Measurements from ENCODE around the gene MRPL1.
A peak's percentile ranks its signal among the peaks of the same experiment; 100 is the strongest.

MRPL1 gene

DNA sequence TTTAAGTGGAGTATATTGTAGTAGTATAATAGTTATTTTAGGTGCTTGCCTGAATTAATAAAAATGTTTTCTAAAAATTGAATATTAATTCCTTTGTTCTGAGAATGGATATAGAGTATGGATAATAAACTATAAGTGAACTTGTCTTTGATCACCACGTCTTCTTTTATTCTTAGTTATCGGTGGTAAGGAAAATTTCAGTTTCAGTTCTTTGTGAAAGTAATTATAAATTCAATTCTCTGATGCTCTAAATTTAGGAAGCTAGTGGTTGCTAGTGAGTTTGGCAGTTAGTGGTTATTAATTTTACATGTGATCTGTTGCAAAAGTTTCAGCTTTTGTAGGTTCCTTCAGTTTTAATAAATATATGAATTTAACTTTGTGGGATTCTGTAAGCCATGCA lies 30.8 kb downstream of the MRPL1 start:
- Histone ChIP-seq H3K27me3 (ENCODE audit: insufficient read depth, low read length) (no peaks in the 10 kb centered on the region), H3K36me3 (ENCODE audit: insufficient read depth, low read depth, low read length) (peaks cover 33% of the 10 kb centered on the region), H3K9ac (ENCODE audit: low read depth, low read length) (no peak overlapping the region), H3K9me3 (ENCODE audit: insufficient read depth, low read depth, low read length) (no peaks in the 10 kb centered on the region), H3K4me3 (ENCODE audit: low read length) (no peak overlapping the region), H3K27ac (ENCODE audit: low read length) (no peak overlapping the region), H3K4me1 (ENCODE audit: insufficient read depth, low read length) (no peaks in the 10 kb centered on the region)

DNA sequence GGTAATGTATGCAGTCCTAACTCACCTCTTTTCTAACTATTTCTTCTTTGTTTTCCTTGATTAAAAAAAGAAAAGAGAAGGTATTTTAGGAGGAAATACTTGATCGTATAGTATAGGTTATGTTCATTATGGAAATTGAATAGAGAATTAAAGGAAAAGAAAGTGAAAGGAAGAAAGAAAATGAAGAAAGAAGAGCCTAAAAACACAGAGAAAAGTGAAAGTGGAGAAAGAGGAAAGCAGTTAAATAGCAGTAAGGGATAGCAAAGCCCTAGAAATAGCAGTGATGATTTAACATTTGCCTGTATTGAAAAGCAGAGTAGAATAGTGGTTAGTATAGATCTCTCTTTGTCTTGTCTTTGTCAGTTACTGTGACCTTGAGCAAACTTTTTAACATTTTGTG lies 37.0 kb downstream of the MRPL1 start:
- no peak overlapping the region for H3K9ac ChIP-seq (ENCODE audit: low read depth, low read length)
- H3K27ac ChIP-seq (ENCODE audit: low read length): no peak overlapping the region
- peaks cover 31% of the 10 kb centered on the region for H3K36me3 ChIP-seq (ENCODE audit: insufficient read depth, low read depth, low read length)

DNA sequence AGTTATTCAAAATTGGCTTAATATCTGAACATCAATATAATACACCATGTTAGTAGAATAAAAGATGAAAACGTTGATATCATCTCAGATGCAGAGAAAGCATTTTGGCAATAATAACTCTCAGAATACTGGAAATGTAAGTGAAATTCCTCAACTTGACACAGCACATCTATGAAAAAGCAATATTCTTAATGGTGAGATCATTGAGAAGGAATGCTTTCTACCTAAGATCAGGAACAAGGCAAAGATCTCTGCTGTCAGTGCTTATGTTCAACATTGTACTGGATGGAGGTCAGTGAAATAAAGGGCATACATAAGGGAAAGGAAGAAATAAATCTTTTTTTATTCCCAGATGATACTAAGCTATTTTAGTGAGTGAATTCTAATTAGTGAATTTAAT lies 40.6 kb downstream of the MRPL1 start:
- Histone ChIP-seq H3K27ac (ENCODE audit: low read length) (no peak overlapping the region), H3K4me3 (ENCODE audit: low read length) (no peak overlapping the region), H3K9ac (ENCODE audit: low read depth, low read length) (no peak overlapping the region), H3K9me3 (ENCODE audit: insufficient read depth, low read depth, low read length) (no peaks in the 10 kb centered on the region), H3K27me3 (ENCODE audit: insufficient read depth, low read length) (no peaks in the 10 kb centered on the region), H3K4me1 (ENCODE audit: insufficient read depth, low read length) (no peaks in the 10 kb centered on the region), H3K36me3 (ENCODE audit: insufficient read depth, low read depth, low read length) (peaks cover 14% of the 10 kb centered on the region; the same call in 1 of the 2 replicates)

More for the DNA sequence above, 37.0 kb downstream of the MRPL1 start:
- H3K4me3 ChIP-seq (ENCODE audit: low read length): no peak overlapping the region
- no peaks in the 10 kb centered on the region for H3K9me3 ChIP-seq (ENCODE audit: insufficient read depth, low read depth, low read length)
- H3K4me1 ChIP-seq (ENCODE audit: insufficient read depth, low read length): no peaks in the 10 kb centered on the region
- no peaks in the 10 kb centered on the region for H3K27me3 ChIP-seq (ENCODE audit: insufficient read depth, low read length)

DNA sequence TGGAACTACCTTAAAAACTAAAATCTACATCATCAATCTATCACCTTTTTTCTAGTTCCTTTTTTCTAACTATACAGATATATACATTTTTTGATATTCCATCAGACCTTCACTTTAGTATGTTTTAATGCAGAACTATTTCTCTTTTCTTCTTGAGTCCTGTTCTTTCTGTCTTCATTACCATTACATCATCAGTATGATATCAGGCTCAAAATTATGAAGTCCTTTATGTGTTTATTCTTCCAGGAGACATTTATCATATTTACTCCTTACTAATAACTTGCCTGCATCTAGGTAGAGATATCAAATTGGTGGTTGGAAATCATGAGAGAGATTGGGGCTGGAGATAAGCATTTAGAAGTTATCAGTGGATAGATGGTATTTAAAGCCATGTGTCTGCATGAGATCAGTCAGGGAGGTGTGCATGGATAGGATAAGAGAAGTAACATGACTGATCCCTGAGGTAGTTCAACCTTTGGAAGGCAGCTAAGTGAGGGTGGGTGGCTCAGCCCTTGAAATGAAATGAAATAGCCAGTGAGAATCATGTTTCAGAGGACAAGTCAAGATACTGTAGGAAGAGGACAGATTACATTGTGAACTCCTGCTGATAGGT lies 43.1 kb downstream of the MRPL1 start:
- Histone ChIP-seq H3K9ac (ENCODE audit: low read depth, low read length) (no peak overlapping the region), H3K4me1 (ENCODE audit: insufficient read depth, low read length) (no peaks in the 10 kb centered on the region), H3K4me3 (ENCODE audit: low read length) (no peak overlapping the region), H3K36me3 (ENCODE audit: insufficient read depth, low read depth, low read length) (peaks cover 30% of the 10 kb centered on the region), H3K9me3 (ENCODE audit: insufficient read depth, low read depth, low read length) (no peaks in the 10 kb centered on the region), H3K27me3 (ENCODE audit: insufficient read depth, low read length) (no peaks in the 10 kb centered on the region), H3K27ac (ENCODE audit: low read length) (no peak overlapping the region)

DNA sequence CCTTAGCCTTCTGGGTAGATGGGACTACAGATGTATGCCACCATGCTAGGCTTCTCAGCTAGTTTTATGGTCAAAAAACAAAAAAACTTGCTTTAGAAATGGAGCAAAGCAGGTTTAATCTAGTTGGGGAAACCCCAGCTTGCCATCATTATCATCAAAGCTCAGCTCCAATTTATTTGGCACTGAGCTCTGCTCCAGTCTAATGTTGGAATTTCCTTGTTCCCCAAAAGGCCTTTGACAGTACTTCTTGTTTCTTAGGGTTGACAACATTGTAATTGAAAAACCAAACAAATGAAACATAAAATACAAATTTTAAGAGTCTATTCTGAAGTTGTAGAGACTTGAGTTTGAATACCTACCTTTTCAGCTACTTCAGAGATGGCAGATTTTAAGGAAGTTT lies 48.0 kb downstream of the MRPL1 start:
- Histone ChIP-seq H3K4me1 (ENCODE audit: insufficient read depth, low read length) (no peaks in the 10 kb centered on the region), H3K9ac (ENCODE audit: low read depth, low read length) (no peak overlapping the region), H3K27me3 (ENCODE audit: insufficient read depth, low read length) (no peaks in the 10 kb centered on the region), H3K9me3 (ENCODE audit: insufficient read depth, low read depth, low read length) (no peaks in the 10 kb centered on the region), H3K27ac (ENCODE audit: low read length) (no peak overlapping the region), H3K36me3 (ENCODE audit: insufficient read depth, low read depth, low read length) (peaks cover 19% of the 10 kb centered on the region), H3K4me3 (ENCODE audit: low read length) (no peak overlapping the region)

DNA sequence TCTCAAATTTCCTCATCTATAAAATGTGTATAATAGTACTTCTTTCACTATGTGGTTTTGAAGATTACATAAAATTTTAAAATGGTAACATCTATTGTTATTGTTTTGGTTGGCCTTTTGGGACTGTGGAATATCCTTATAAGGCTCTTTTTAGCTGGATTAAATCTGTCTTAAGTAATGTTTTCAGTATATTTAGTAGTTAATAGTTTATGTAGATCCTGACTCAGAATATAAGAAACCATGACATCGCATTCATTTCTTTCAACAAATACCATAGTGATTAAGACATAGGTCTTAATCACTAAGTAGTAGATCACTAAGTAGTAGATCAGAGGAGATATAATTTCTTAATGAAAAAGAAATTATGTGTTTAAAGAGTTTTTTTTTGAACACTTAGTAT lies 48.5 kb downstream of the MRPL1 start:
- no peak overlapping the region for H3K27ac ChIP-seq (ENCODE audit: low read length)
- H3K27me3 ChIP-seq (ENCODE audit: insufficient read depth, low read length): no peaks in the 10 kb centered on the region
- peaks cover 19% of the 10 kb centered on the region for H3K36me3 ChIP-seq (ENCODE audit: insufficient read depth, low read depth, low read length)
- H3K9ac ChIP-seq (ENCODE audit: low read depth, low read length): no peak overlapping the region
- H3K4me1 ChIP-seq (ENCODE audit: insufficient read depth, low read length): no peaks in the 10 kb centered on the region
- H3K9me3 ChIP-seq (ENCODE audit: insufficient read depth, low read depth, low read length): no peaks in the 10 kb centered on the region
- no peak overlapping the region for H3K4me3 ChIP-seq (ENCODE audit: low read length)

DNA sequence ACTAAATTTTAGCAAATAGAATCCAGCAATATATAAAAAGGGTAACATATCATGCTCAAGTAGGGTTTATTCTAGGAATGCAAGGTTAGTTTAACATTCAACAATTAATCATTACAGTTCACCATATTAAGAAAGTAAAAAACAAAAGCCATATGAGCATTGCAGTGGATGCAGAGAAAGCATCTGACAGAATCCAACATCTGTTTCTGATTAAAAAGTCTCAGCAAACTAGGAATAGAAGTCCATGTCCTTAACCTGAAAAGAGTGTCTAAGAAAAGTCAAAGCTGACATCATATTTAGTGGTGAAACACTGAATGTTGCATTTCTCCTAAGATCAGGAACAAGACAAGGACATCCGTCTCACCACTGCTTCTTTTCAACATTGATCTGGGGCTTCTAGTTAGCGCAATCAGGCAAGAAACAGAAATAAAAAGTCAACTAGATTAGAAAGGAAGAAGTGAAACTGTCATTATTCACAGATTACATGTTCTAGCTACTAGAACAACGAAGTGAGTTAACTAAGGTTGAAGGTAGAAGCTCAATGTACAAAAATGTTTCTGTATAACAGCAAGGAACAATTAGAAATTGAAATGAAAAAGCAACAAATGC lies 49.3 kb downstream of the MRPL1 start:
- H3K9me3 ChIP-seq (ENCODE audit: insufficient read depth, low read depth, low read length): no peaks in the 10 kb centered on the region
- H3K9ac ChIP-seq (ENCODE audit: low read depth, low read length): no peak overlapping the region
- H3K36me3 ChIP-seq (ENCODE audit: insufficient read depth, low read depth, low read length): peaks cover 18% of the 10 kb centered on the region
- no peaks in the 10 kb centered on the region for H3K27me3 ChIP-seq (ENCODE audit: insufficient read depth, low read length)
- no peak overlapping the region for H3K4me3 ChIP-seq (ENCODE audit: low read length)
- H3K4me1 ChIP-seq (ENCODE audit: insufficient read depth, low read length): no peaks in the 10 kb centered on the region
- H3K27ac ChIP-seq (ENCODE audit: low read length): no peak overlapping the region

DNA sequence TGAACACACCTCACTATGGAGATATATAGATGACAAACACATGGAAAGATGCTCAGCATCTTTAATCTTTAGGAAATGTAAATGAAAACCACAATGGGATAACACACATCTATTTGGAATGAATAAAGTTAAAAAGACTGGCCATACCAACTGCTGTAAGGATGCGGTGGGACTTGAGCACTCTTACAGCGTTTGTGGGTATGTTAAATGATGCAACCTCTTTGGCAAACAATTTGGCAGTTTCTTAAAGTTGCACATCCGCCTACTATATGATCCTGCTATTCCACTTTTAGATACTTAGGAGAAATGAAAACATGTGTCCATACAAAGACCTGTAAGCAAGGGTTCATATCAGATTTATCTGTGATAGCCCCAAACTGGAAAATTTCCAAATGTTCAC lies 50.7 kb downstream of the MRPL1 start:
- H3K27ac ChIP-seq (ENCODE audit: low read length): no peak overlapping the region

DNA sequence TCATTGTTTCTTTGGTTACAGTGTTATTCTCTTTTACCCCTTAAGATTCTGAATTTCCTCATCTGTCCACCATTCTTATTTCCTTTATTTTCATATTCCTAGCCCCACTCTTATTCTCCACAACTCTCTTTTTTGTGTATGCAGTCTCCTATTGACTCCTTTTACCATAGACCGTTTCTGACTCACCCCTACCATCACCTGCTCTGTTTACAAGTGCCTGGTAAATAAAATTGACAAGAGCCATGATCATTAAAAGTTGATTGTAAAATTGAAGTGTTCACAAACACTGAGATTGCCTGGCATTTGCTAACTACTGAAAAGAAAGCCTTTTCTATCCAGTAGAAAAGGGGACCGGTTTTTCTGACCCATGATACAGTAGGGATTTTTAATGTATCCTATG lies 54.4 kb downstream of the MRPL1 start:
- peaks cover 4% of the 10 kb centered on the region; the same call in 1 of the 2 replicates for H3K36me3 ChIP-seq (ENCODE audit: insufficient read depth, low read depth, low read length)
- peaks cover 4% of the 10 kb centered on the region; the same call in 1 of the 2 replicates for H3K4me1 ChIP-seq (ENCODE audit: insufficient read depth, low read length)
- H3K27ac ChIP-seq (ENCODE audit: low read length): no peak overlapping the region
- H3K9ac ChIP-seq (ENCODE audit: low read depth, low read length): no peak overlapping the region
- no peaks in the 10 kb centered on the region for H3K27me3 ChIP-seq (ENCODE audit: insufficient read depth, low read length)
- H3K9me3 ChIP-seq (ENCODE audit: insufficient read depth, low read depth, low read length): no peaks in the 10 kb centered on the region
- no peak overlapping the region for H3K4me3 ChIP-seq (ENCODE audit: low read length)

More for the DNA sequence above, 50.7 kb downstream of the MRPL1 start:
- H3K9me3 ChIP-seq (ENCODE audit: insufficient read depth, low read depth, low read length): no peaks in the 10 kb centered on the region
- H3K4me1 ChIP-seq (ENCODE audit: insufficient read depth, low read length): no peaks in the 10 kb centered on the region
- no peak overlapping the region for H3K4me3 ChIP-seq (ENCODE audit: low read length)
- no peak overlapping the region for H3K9ac ChIP-seq (ENCODE audit: low read depth, low read length)
- H3K36me3 ChIP-seq (ENCODE audit: insufficient read depth, low read depth, low read length): peaks cover 16% of the 10 kb centered on the region
- no peaks in the 10 kb centered on the region for H3K27me3 ChIP-seq (ENCODE audit: insufficient read depth, low read length)

DNA sequence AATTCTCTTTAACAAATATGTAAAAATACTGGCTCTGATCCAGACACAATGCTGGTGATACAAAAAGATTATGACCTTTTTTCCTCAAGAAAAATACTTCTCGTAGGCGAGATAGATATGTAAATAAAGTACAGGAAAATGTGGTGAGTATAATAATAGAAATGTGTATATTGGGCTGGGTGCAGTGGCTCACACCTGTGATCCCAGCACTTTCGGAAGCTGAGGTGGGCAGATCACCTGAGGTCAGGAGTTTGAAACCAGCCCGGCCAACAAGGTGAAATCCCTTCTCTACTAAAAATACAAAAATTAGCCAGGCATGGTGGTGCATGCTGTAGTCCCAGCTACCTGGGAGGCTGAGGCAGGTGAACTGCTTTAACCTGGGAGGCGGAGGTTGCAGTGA lies 55.0 kb downstream of the MRPL1 start:
- Histone ChIP-seq H3K36me3 (ENCODE audit: insufficient read depth, low read depth, low read length) (peaks cover 4% of the 10 kb centered on the region; the same call in 1 of the 2 replicates), H3K27me3 (ENCODE audit: insufficient read depth, low read length) (no peaks in the 10 kb centered on the region), H3K9me3 (ENCODE audit: insufficient read depth, low read depth, low read length) (no peaks in the 10 kb centered on the region), H3K4me1 (ENCODE audit: insufficient read depth, low read length) (peaks cover 4% of the 10 kb centered on the region; the same call in 1 of the 2 replicates), H3K4me3 (ENCODE audit: low read length) (no peak overlapping the region), H3K9ac (ENCODE audit: low read depth, low read length) (no peak overlapping the region), H3K27ac (ENCODE audit: low read length) (no peak overlapping the region)

DNA sequence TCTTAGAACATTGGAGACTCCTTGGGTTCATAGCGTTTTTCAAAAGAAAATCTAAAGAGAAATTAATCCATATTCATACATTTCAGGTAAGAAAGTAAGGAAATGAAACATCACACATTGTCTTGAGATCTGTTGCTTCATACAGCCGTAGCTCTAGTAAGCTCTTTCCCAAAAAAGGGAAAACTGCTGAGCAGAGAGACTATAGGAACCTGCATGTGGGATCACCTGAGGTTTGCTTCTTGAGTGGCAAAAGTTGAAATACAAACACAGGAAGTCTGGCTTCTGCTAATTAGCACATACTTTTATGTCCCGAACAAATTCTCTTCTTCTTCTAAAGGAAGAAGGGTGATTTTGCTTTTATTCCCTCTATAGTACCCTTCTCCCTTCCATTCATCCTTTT lies 57.7 kb downstream of the MRPL1 start:
- Histone ChIP-seq H3K9ac (ENCODE audit: low read depth, low read length) (no peak overlapping the region), H3K4me1 (ENCODE audit: insufficient read depth, low read length) (peaks cover 4% of the 10 kb centered on the region; the same call in 1 of the 2 replicates), H3K36me3 (ENCODE audit: insufficient read depth, low read depth, low read length) (peaks cover 4% of the 10 kb centered on the region), H3K27ac (ENCODE audit: low read length) (peak overlapping the region; percentile 49), H3K27me3 (ENCODE audit: insufficient read depth, low read length) (no peaks in the 10 kb centered on the region), H3K4me3 (ENCODE audit: low read length) (no peak overlapping the region), H3K9me3 (ENCODE audit: insufficient read depth, low read depth, low read length) (no peaks in the 10 kb centered on the region; the same call in 1 of the 2 replicates)

DNA sequence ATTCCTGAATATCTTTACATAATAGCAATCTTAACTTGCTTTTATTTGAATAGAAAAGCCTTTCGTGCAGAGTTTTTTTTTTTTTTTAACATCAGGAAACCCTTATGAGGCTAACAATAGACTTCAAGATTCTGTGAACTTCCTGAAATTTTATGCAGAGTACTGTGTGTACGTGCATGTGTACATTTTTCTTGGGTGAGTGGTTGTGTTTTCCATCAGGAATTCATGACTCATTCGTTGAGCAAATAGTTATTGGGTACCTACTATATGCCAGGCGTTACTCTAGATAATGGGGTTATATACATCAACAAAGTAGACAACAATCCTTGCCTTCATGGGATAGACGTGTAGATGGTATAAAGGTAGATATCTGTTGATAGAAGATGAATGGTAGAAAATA lies 59.1 kb downstream of the MRPL1 start:
- peaks cover 4% of the 10 kb centered on the region; the same call in 1 of the 2 replicates for H3K4me1 ChIP-seq (ENCODE audit: insufficient read depth, low read length)
- no peaks in the 10 kb centered on the region for H3K27me3 ChIP-seq (ENCODE audit: insufficient read depth, low read length)
- no peak overlapping the region for H3K27ac ChIP-seq (ENCODE audit: low read length)
- no peaks in the 10 kb centered on the region; the same call in 1 of the 2 replicates for H3K9me3 ChIP-seq (ENCODE audit: insufficient read depth, low read depth, low read length)
- H3K9ac ChIP-seq (ENCODE audit: low read depth, low read length): no peak overlapping the region
- H3K36me3 ChIP-seq (ENCODE audit: insufficient read depth, low read depth, low read length): peaks cover 4% of the 10 kb centered on the region
- H3K4me3 ChIP-seq (ENCODE audit: low read length): no peak overlapping the region
